Mesothelial cell of epicardium (in vitro differentiated cells): ENCODE data around the gene CREB3L2. TPM values are rescaled to one million over a fixed set of nuclear protein-coding genes. Genes with fewer than 3 reads are reported as not detected.

Experiments used
- DNase-seq, 2 experiments: peaks; one replicate each; pipeline ENCODE4 v3.0.0; 2021; ENCODE audit warnings: low spot score in 2 of 2; ENCODE audit not compliant: unreplicated experiment in 2 of 2
- H3K27ac Mint-ChIP-seq: 2 replicates; pipeline ENCODE4 v1.8.0; 2021; ENCODE audit warnings: mixed read lengths
- H3K27me3 Mint-ChIP-seq: 2 replicates; pipeline ENCODE4 v1.8.0; 2021; ENCODE audit warnings: low read depth, mixed read lengths
- H3K36me3 Mint-ChIP-seq: 2 replicates; pipeline ENCODE4 v1.8.0; 2021; ENCODE audit warnings: mixed read lengths
- H3K4me1 Mint-ChIP-seq: 2 replicates; pipeline ENCODE4 v1.8.0; 2021; ENCODE audit warnings: mixed read lengths
- H3K4me3 Mint-ChIP-seq: 2 replicates; pipeline ENCODE4 v1.8.0; 2021; ENCODE audit warnings: mild to moderate bottlenecking, moderate library complexity, mixed read lengths
- H3K9me3 Mint-ChIP-seq: 2 replicates; pipeline ENCODE4 v1.8.0; 2021; ENCODE audit warnings: mixed read lengths
- CTCF ChIP-seq: fragments of 200-600 bp; sonication (generic); IDR thresholded peaks from one replicate; pipeline ENCODE4 v1.5.0; 2021; ENCODE audit warnings: antibody characterized with exemption; ENCODE audit not compliant: unreplicated experiment
- total RNA-seq: library from RNA; stranded (reverse); gene quantifications from 3 replicates; pipeline ENCODE4 v1.2.1, GENCODE V29; 2021

CREB3L2 gene
- total RNA-seq, 1 donor from 2014 or later, result 80.4 TPM

DNA sequence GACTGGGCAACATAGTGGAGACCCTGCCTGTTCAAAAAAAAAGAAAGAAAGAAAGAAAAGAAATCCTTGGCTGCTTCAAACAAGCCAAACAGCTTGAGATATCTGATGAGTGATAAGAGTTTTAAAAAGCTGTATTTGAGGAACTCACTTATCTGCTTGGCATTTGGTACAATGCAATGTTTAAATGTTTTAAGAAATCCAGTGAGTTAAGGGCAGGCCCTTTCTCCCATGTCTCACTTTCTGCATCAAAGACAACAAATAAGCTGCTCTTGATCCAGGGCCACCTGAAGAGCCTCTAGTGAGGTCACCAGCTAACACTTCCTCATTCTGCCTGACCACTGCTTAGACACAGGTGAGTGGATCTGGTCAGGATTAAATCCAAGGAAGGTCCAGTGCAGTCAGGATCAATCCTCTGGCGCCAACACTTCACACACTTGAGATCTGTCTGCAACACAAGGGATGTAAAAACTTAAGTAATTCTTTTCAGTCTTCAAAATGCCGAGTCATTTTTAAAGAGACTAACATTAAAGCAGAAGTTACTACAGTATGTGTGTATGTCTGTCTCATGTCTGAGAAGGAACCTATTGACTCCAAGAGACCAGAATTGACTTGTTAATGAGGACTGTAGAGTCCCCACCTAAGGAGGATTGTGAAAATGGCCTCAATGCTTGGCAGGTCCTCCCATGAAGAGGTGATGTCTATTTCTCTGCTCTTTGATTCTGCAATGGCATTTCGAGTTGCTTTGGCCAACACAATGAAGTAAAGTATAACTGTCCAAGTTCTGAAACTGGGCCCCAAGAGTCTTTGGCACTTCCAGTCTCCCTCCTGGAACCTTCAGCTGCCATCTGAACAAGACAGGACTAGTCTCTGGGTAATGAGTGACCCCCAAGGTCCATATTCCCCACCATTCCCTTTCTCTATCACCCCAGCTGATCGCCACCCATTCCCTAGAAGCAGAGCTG, 43.1 kb downstream of the CREB3L2 start:
- Mint-ChIP-seq H3K4me1 (peaks cover 61% of the 10 kb centered on the region), H3K9me3 (no peaks in the 10 kb centered on the region), H3K4me3 (no peak overlapping the region), H3K27ac (peak overlapping the region; percentile 27), H3K36me3 (peaks cover 6% of the 10 kb centered on the region), H3K27me3 (no peaks in the 10 kb centered on the region)
- TF ChIP-seq CTCF, result no peak
- DNase-seq, result no peak

GRCh38 chr7:137957887-137958286, 44.0 kb downstream of the CREB3L2 start:
- no peak for TF ChIP-seq CTCF
- Mint-ChIP-seq H3K36me3 (peaks cover 6% of the 10 kb centered on the region), H3K9me3 (no peaks in the 10 kb centered on the region), H3K27ac (no peak overlapping the region), H3K4me1 (peaks cover 61% of the 10 kb centered on the region), H3K4me3 (no peak overlapping the region), H3K27me3 (no peaks in the 10 kb centered on the region)
- no peak for DNase-seq

DNA sequence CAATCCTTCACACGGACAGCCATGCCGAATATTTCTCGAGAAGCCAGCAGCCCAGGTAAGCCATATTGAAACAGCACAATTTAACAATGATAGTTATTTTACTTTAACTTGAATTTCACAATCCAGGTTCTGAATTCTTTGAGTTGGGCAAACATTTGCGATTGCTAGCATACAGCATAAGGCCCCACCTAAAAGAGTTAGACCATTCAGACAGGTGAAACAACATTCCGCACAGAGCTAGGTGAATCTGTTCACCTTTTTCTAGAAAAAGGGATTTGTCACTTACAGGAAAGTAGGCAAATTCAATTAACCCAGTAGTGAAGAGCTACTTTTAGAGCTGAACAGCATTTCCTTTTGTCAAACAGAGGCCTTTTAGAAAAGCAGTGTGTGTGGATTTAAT, 45.3 kb downstream of the CREB3L2 start:
- peak overlapping the region; percentile 98 for H3K27ac Mint-ChIP-seq
- no peak overlapping the region for H3K4me3 Mint-ChIP-seq
- no peak for TF ChIP-seq CTCF
- no peak for DNase-seq
- H3K4me1 Mint-ChIP-seq, result peaks cover 64% of the 10 kb centered on the region
- H3K36me3 Mint-ChIP-seq, result peaks cover 4% of the 10 kb centered on the region
- H3K27me3 Mint-ChIP-seq, result no peaks in the 10 kb centered on the region
- no peaks in the 10 kb centered on the region for H3K9me3 Mint-ChIP-seq

DNA sequence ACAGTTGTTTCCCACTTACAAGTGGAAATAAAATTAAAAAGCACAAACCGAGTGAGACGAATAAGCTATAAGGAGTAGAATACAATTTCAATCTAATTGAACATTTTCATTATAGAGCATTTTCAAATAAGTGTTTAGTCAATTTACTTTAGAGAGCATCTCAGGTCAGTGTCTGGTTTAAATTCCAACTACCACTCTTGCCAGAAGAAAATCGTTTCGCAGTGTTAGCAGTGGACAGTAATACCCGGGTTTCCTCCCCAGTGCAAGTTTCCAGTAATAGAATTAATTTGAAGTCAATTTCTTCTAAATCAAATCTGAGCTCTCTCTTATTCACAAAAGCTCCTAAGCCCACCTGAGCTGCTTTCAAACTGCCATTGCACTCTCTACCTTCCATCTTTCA, 45.7 kb downstream of the CREB3L2 start:
- no peaks in the 10 kb centered on the region for H3K9me3 Mint-ChIP-seq
- no peak for DNase-seq
- peaks cover 63% of the 10 kb centered on the region for H3K4me1 Mint-ChIP-seq
- H3K27ac Mint-ChIP-seq, result peak overlapping the region; percentile 98
- no peaks in the 10 kb centered on the region for H3K27me3 Mint-ChIP-seq
- H3K4me3 Mint-ChIP-seq, result no peak overlapping the region
- H3K36me3 Mint-ChIP-seq, result peaks cover 4% of the 10 kb centered on the region
- no peak for TF ChIP-seq CTCF

GRCh38 chr7:137954614-137955013, 47.3 kb downstream of the CREB3L2 start:
- H3K4me1 Mint-ChIP-seq, result peaks cover 65% of the 10 kb centered on the region
- no peak for DNase-seq
- H3K9me3 Mint-ChIP-seq, result no peaks in the 10 kb centered on the region
- H3K27ac Mint-ChIP-seq, result peak overlapping the region; percentile 98
- H3K36me3 Mint-ChIP-seq, result peaks cover 4% of the 10 kb centered on the region
- no peak overlapping the region for H3K4me3 Mint-ChIP-seq
- no peak for TF ChIP-seq CTCF
- H3K27me3 Mint-ChIP-seq, result no peaks in the 10 kb centered on the region
